Measurements from ENCODE around the gene TCERG1L. TPM values are rescaled to one million over a fixed set of nuclear protein-coding genes. Genes with fewer than 3 reads are reported as not detected.

Gene TCERG1L
- polyA plus RNA-seq, 1 of the 3 experiments (the other 2 are of a cell fraction) = not detected

GRCh38 chr10:131266936-131267813 is 44.3 kb downstream of the TCERG1L start:
- no peak overlapping the region for H3K4me2 ChIP-seq
- no peaks in the 10 kb centered on the region for H3K9me2 ChIP-seq
- no peak overlapping the region for H3K9ac ChIP-seq
- no peak overlapping the region for H3K27ac ChIP-seq (ENCODE audit: low read depth in 2 of 2, low read length in 1 of 2)
- H3K4me3 ChIP-seq (ENCODE audit: low read depth in 2 of 2, low read length in 1 of 2) = no peak overlapping the region
- no peaks in the 10 kb centered on the region for H3K79me2 ChIP-seq (ENCODE audit: insufficient read depth)
- H3K9me3 ChIP-seq = no peaks in the 10 kb centered on the region
- H3K36me3 ChIP-seq (replicated peaks in 1 of 2; ENCODE audit: control insufficient read depth in 1 of 2, insufficient read depth in 2 of 2, low read length in 1 of 2) = no peaks in the 10 kb centered on the region
- H3K27me3 ChIP-seq (ENCODE audit: insufficient read depth) = no peaks in the 10 kb centered on the region
- H4K20me1 ChIP-seq (ENCODE audit: insufficient read depth) = no peaks in the 10 kb centered on the region
- no peaks in the 10 kb centered on the region for H3F3A ChIP-seq (replicated peaks; ENCODE audit: insufficient read depth)
- H2AFZ ChIP-seq (ENCODE audit: low read depth) = no peak overlapping the region
- H3K4me1 ChIP-seq (ENCODE audit: control insufficient read depth in 1 of 2, insufficient read depth in 2 of 2, low read depth in 1 of 2, low read length in 1 of 2) = peaks cover 0 to 3% of the 10 kb centered on the region in 2 experiments; a peak in 1 of 4 replicates
- no peak for DNase-seq
- POLR2A ChIA-PET = no interaction called here
- CTCF ChIA-PET = interaction anchor here (1.0 kb wide), 1 partner anchor 9 kb away, joined by 3 read pairs; no protein-coding TSS in a partner anchor
- 20% methylated on average over 1 of the region's 14 CpGs for WGBS (ENCODE audit: low lambda C conversion rate)
- TF ChIP-seq IRF3 (IDR thresholded peaks at IDR 0.05; ENCODE audit: low read depth, low read length) (no peak), SMC3 (IDR thresholded peaks at IDR 0.05; ENCODE audit: low read depth, low read length) (no peak), EP300 (IDR thresholded peaks at IDR 0.05; ENCODE audit: borderline replicate concordance in 1 of 2, low read depth in 1 of 2, low read length in 1 of 2) (no peak), GATA2 (CRISPR knock-in tag; IDR thresholded peaks at IDR 0.05) (no peak), MEF2A (IDR thresholded peaks at IDR 0.05; ENCODE audit: borderline replicate concordance, low read depth) (no peak), NRF1 (IDR thresholded peaks at IDR 0.05; ENCODE audit: low read depth, low read length) (no peak)
- TF ChIP-seq, protein P1, sequence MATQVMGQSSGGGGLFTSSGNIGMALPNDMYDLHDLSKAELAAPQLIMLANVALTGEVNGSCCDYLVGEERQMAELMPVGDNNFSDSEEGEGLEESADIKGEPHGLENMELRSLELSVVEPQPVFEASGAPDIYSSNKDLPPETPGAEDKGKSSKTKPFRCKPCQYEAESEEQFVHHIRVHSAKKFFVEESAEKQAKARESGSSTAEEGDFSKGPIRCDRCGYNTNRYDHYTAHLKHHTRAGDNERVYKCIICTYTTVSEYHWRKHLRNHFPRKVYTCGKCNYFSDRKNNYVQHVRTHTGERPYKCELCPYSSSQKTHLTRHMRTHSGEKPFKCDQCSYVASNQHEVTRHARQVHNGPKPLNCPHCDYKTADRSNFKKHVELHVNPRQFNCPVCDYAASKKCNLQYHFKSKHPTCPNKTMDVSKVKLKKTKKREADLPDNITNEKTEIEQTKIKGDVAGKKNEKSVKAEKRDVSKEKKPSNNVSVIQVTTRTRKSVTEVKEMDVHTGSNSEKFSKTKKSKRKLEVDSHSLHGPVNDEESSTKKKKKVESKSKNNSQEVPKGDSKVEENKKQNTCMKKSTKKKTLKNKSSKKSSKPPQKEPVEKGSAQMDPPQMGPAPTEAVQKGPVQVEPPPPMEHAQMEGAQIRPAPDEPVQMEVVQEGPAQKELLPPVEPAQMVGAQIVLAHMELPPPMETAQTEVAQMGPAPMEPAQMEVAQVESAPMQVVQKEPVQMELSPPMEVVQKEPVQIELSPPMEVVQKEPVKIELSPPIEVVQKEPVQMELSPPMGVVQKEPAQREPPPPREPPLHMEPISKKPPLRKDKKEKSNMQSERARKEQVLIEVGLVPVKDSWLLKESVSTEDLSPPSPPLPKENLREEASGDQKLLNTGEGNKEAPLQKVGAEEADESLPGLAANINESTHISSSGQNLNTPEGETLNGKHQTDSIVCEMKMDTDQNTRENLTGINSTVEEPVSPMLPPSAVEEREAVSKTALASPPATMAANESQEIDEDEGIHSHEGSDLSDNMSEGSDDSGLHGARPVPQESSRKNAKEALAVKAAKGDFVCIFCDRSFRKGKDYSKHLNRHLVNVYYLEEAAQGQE (IDR thresholded peaks at IDR 0.05; ENCODE audit: low read depth, low read length) = no peak

GRCh38 chr10:131264110-131264788 is 47.3 kb downstream of the TCERG1L start:
- DNase-seq = no peak
- Histone ChIP-seq H3K4me2 (no peak overlapping the region), H2AFZ (ENCODE audit: low read depth) (no peak overlapping the region), H4K20me1 (ENCODE audit: insufficient read depth) (no peaks in the 10 kb centered on the region), H3K4me3 (ENCODE audit: low read depth in 2 of 2, low read length in 1 of 2) (no peak overlapping the region), H3K9ac (no peak overlapping the region), H3K27ac (ENCODE audit: low read depth in 2 of 2, low read length in 1 of 2) (no peak overlapping the region), H3K27me3 (ENCODE audit: insufficient read depth) (no peaks in the 10 kb centered on the region), H3K36me3 (replicated peaks in 1 of 2; ENCODE audit: control insufficient read depth in 1 of 2, insufficient read depth in 2 of 2, low read length in 1 of 2) (no peaks in the 10 kb centered on the region), H3K4me1 (ENCODE audit: control insufficient read depth in 1 of 2, insufficient read depth in 2 of 2, low read depth in 1 of 2, low read length in 1 of 2) (no peaks in the 10 kb centered on the region), H3K9me2 (no peaks in the 10 kb centered on the region), H3K9me3 (no peaks in the 10 kb centered on the region), H3F3A (replicated peaks; ENCODE audit: insufficient read depth) (no peaks in the 10 kb centered on the region), H3K79me2 (ENCODE audit: insufficient read depth) (no peaks in the 10 kb centered on the region)
- CTCF ChIA-PET = interaction anchor here (0.6 kb wide), 1 partner anchor 611 kb away, joined by 3 read pairs; no protein-coding TSS in a partner anchor
- POLR2A ChIA-PET = no interaction called here
- WGBS (ENCODE audit: low lambda C conversion rate) = 30% methylated on average over 5 of the region's 11 CpGs
- no peak for TF ChIP-seq CHD2 (IDR thresholded peaks at IDR 0.05; ENCODE audit: low read length, partially characterized antibody)
- no peak for TF ChIP-seq ELF1 (IDR thresholded peaks at IDR 0.05)
- no peak for TF ChIP-seq IRF3 (IDR thresholded peaks at IDR 0.05; ENCODE audit: low read depth, low read length)
- TF ChIP-seq FOSL2 (IDR thresholded peaks at IDR 0.05; ENCODE audit: borderline replicate concordance, low read depth) = no peak
- TF ChIP-seq RCOR1 (IDR thresholded peaks at IDR 0.05; ENCODE audit: low read length) = no peak
- no peak for TF ChIP-seq TCF12 (IDR thresholded peaks at IDR 0.05)
- no peak for TF ChIP-seq JUND (IDR thresholded peaks at IDR 0.05)
- TF ChIP-seq USF1 (IDR thresholded peaks at IDR 0.05; ENCODE audit: borderline replicate concordance, low read depth) = no peak
- no peak for TF ChIP-seq SIN3A (IDR thresholded peaks at IDR 0.05; ENCODE audit: borderline replicate concordance, low read depth, low read length)
- TF ChIP-seq, protein P2, sequence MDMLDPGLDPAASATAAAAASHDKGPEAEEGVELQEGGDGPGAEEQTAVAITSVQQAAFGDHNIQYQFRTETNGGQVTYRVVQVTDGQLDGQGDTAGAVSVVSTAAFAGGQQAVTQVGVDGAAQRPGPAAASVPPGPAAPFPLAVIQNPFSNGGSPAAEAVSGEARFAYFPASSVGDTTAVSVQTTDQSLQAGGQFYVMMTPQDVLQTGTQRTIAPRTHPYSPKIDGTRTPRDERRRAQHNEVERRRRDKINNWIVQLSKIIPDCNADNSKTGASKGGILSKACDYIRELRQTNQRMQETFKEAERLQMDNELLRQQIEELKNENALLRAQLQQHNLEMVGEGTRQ (IDR thresholded peaks at IDR 0.05; ENCODE audit: borderline replicate concordance, low read depth, low read length) = no peak
- TF ChIP-seq RAD21 (IDR thresholded peaks at IDR 0.05; ENCODE audit: low read length) = no peak
- TF ChIP-seq TEAD4 (IDR thresholded peaks at IDR 0.05; ENCODE audit: borderline replicate concordance, insufficient read depth) = no peak
